ENCODE data around the gene IGSF11.

IGSF11 gene

GRCh38 chr3:119069725-119070124 is 35.1 kb upstream of the IGSF11 start:
- H3K27me3 ChIP-seq (ENCODE audit: insufficient read depth, poor library complexity, severe bottlenecking): no peaks in the 10 kb centered on the region
- DNase-seq (ENCODE audit: low read depth in 1 of 2, low spot score in 1 of 2): no peak
- H3K4me3 ChIP-seq (replicated peaks; ENCODE audit: insufficient read depth, low read length): no peak overlapping the region
- TF ChIP-seq SPI1 (IDR thresholded peaks at IDR 0.05; ENCODE audit: borderline replicate concordance, low read depth) (no peak), POLR2AphosphoS5 (IDR thresholded peaks at IDR 0.05; ENCODE audit: low read depth) (no peak), CTCF (IDR thresholded peaks at IDR 0.05; ENCODE audit: insufficient read depth, low read length) (no peak), GABPA (IDR thresholded peaks at IDR 0.05; ENCODE audit: low read depth) (no peak), REST (IDR thresholded peaks at IDR 0.05; ENCODE audit: insufficient replicate concordance, low read depth) (no peak)
- no peak overlapping the region for H3K27ac ChIP-seq (replicated peaks)

- Histone ChIP-seq H3K27me3 (ENCODE audit: insufficient read depth, poor library complexity, severe bottlenecking) (no peaks in the 10 kb centered on the region), H3K4me3 (replicated peaks; ENCODE audit: insufficient read depth, low read length) (no peak overlapping the region), H3K27ac (replicated peaks) (no peak overlapping the region)
- DNase-seq (ENCODE audit: low read depth in 1 of 2, low spot score in 1 of 2): no peak
- TF ChIP-seq SPI1 (IDR thresholded peaks at IDR 0.05; ENCODE audit: borderline replicate concordance, low read depth) (no peak), REST (IDR thresholded peaks at IDR 0.05; ENCODE audit: insufficient replicate concordance, low read depth) (no peak)
Observed at GRCh38 chr3:119063471-119063870, 28.8 kb upstream of the IGSF11 start.

- TF ChIP-seq REST (IDR thresholded peaks at IDR 0.05; ENCODE audit: insufficient replicate concordance, low read depth): peak; percentile 63
- TF ChIP-seq GABPA (IDR thresholded peaks at IDR 0.05; ENCODE audit: low read depth): no peak
- H3K4me3 ChIP-seq (replicated peaks; ENCODE audit: insufficient read depth, low read length): no peak overlapping the region
- no peak for DNase-seq (ENCODE audit: low read depth in 1 of 2, low spot score in 1 of 2)
- H3K27me3 ChIP-seq (ENCODE audit: insufficient read depth, poor library complexity, severe bottlenecking): no peaks in the 10 kb centered on the region
- no peak overlapping the region for H3K27ac ChIP-seq (replicated peaks)
Observed at GRCh38 chr3:119062892-119063291, 28.2 kb upstream of the IGSF11 start.

- DNase-seq (ENCODE audit: low read depth in 1 of 2, low spot score in 1 of 2): no peak
- Histone ChIP-seq H3K27ac (replicated peaks) (no peak overlapping the region), H3K4me3 (replicated peaks; ENCODE audit: insufficient read depth, low read length) (no peak overlapping the region), H3K27me3 (ENCODE audit: insufficient read depth, poor library complexity, severe bottlenecking) (no peaks in the 10 kb centered on the region)
- TF ChIP-seq SPI1 (IDR thresholded peaks at IDR 0.05; ENCODE audit: borderline replicate concordance, low read depth) (no peak), POLR2AphosphoS5 (IDR thresholded peaks at IDR 0.05; ENCODE audit: low read depth) (no peak), CTCF (IDR thresholded peaks at IDR 0.05; ENCODE audit: insufficient read depth, low read length) (no peak), REST (IDR thresholded peaks at IDR 0.05; ENCODE audit: insufficient replicate concordance, low read depth) (no peak), GABPA (IDR thresholded peaks at IDR 0.05; ENCODE audit: low read depth) (no peak)
Observed at GRCh38 chr3:119044593-119044992, 9.9 kb upstream of the IGSF11 start.
